Measurements from ENCODE around the gene ATP5MG.

DNA sequence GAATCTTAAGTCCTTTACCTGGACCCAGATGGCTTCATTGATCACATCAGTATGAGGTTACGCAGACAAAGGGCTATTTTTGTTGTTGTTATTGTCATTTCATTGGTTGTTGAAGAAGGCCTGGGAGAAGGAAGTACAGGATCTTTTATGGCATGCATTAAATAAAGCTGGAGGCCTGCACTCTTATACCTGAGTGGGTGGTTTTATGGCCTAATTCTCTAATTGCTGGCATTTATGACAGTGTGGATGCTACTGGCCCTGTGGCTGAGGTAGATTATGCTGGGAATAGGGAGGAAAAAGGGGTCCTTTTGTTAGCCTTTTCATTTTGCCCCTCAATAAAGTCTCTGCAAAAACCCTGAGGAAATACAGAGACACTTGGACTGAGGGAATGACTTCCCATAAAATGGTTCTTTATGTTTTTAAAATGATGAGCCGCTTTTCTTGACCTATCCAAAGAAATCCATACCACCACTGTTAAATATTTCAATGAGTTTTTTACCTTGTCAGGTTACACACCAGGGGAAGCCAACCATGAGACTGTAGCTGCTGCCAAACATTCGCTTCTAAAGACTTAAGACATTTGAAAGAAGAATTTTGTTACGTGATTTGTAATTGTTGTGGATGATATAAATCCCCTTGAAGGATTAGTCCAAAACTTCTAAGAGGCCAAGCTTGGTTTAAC is 41.6 kb downstream of the ATP5MG start:
- TF ChIP-seq SMC3 (IDR thresholded peaks at IDR 0.05; ENCODE audit: low read depth, low read length) (no peak), RCOR1 (IDR thresholded peaks at IDR 0.05; ENCODE audit: insufficient replicate concordance, low read length) (no peak), CEBPB (IDR thresholded peaks at IDR 0.05; ENCODE audit: low read depth, low read length) (no peak), POLR2A (IDR thresholded peaks at IDR 0.05; ENCODE audit: low read depth, low read length) (no peak), RAD21 (IDR thresholded peaks at IDR 0.05; ENCODE audit: low read length) (no peak), NFE2L2 (IDR thresholded peaks at IDR 0.05; ENCODE audit: low read depth, low read length) (no peak), MXI1 (IDR thresholded peaks at IDR 0.05; ENCODE audit: borderline replicate concordance, low read depth, low read length) (no peak), CHD1 (IDR thresholded peaks at IDR 0.05; ENCODE audit: low read depth, low read length) (no peak), RFX5 (IDR thresholded peaks at IDR 0.05; ENCODE audit: low read depth, low read length) (no peak)
- TF ChIP-seq, protein P1, sequence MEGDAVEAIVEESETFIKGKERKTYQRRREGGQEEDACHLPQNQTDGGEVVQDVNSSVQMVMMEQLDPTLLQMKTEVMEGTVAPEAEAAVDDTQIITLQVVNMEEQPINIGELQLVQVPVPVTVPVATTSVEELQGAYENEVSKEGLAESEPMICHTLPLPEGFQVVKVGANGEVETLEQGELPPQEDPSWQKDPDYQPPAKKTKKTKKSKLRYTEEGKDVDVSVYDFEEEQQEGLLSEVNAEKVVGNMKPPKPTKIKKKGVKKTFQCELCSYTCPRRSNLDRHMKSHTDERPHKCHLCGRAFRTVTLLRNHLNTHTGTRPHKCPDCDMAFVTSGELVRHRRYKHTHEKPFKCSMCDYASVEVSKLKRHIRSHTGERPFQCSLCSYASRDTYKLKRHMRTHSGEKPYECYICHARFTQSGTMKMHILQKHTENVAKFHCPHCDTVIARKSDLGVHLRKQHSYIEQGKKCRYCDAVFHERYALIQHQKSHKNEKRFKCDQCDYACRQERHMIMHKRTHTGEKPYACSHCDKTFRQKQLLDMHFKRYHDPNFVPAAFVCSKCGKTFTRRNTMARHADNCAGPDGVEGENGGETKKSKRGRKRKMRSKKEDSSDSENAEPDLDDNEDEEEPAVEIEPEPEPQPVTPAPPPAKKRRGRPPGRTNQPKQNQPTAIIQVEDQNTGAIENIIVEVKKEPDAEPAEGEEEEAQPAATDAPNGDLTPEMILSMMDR (conservative IDR thresholded peaks at IDR 0.05; ENCODE audit: low read depth, low read length) = no peak
- TF ChIP-seq, protein P2, sequence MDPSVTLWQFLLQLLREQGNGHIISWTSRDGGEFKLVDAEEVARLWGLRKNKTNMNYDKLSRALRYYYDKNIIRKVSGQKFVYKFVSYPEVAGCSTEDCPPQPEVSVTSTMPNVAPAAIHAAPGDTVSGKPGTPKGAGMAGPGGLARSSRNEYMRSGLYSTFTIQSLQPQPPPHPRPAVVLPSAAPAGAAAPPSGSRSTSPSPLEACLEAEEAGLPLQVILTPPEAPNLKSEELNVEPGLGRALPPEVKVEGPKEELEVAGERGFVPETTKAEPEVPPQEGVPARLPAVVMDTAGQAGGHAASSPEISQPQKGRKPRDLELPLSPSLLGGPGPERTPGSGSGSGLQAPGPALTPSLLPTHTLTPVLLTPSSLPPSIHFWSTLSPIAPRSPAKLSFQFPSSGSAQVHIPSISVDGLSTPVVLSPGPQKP (IDR thresholded peaks at IDR 0.05; ENCODE audit: borderline replicate concordance, low read depth, low read length) = no peak
